PFSK-1 (cell line): ENCODE measurements around the gene RFX3.
A peak's percentile ranks its signal among the peaks of the same experiment; 100 is the strongest.

Source experiments
- POLR2AphosphoS5 ChIP-seq: IDR thresholded peaks from 2 replicates; pipeline ENCODE4 v1.6.1; 2012; ENCODE audit warnings: low read depth, mild to moderate bottlenecking, control low read depth, low read length, moderate library complexity
- REST ChIP-seq, 2 experiments: IDR thresholded peaks; 2 replicates each; pipeline versions ENCODE4 v1.6.1 to v1.8.0; 2011 to 2012; ENCODE audit warnings: low read depth in 2 of 2, low read length in 2 of 2, control low read depth in 1 of 2, inconsistent platforms in 1 of 2, mild to moderate bottlenecking in 1 of 2, moderate library complexity in 1 of 2; ENCODE audit not compliant: insufficient read depth in 1 of 2
- SIN3A ChIP-seq: IDR thresholded peaks from 2 replicates; pipeline ENCODE4 v1.6.1; 2012; ENCODE audit warnings: mild to moderate bottlenecking, low read length, moderate library complexity, borderline replicate concordance; ENCODE audit not compliant: insufficient read depth
- TAF1 ChIP-seq: IDR thresholded peaks from 2 replicates; pipeline ENCODE4 v1.6.1; 2012; ENCODE audit warnings: low read length, control low read depth, borderline replicate concordance; ENCODE audit not compliant: insufficient read depth

GRCh38 chr9:3526165-3526996 lies 580 bp upstream of the RFX3 start:
- TF ChIP-seq POLR2AphosphoS5, result peak; percentile 82
- TF ChIP-seq SIN3A, result no peak
- TF ChIP-seq REST (IDR thresholded peaks at IDR 0.05; ENCODE audit: insufficient read depth in 1 of 2, low read depth in 2 of 2, low read length in 2 of 2), result peak in 1 of 2 experiments; percentile 40; a peak in 2 of 4 replicates
- no peak; the same call in none of the 2 replicates for TF ChIP-seq TAF1
